HG02970 (cell line): ENCODE data around the gene GSS.
"Not testable (repeated sequence)": the region's sequence is repeated elsewhere in the genome, so short reads cannot be mapped to it uniquely, and the experiment has no call there.

Experiments
- ATAC-seq: cut with Tn5 transposase; IDR thresholded peaks from one replicate; pipeline ENCODE4 v1.9.1; 2021; ENCODE audit warnings: mild to moderate bottlenecking, moderate library complexity, moderate number of reproducible peaks; ENCODE audit not compliant: unreplicated experiment, low FRiP score

GSS gene

GRCh38 chr20:34916774-34917354 lies 38.7 kb downstream of the GSS start:
- ATAC-seq: no peak

- no peak for ATAC-seq
These were observed 39.7 kb downstream of the GSS start for GRCh38 chr20:34915749-34916455.

- ATAC-seq: no peak
These were observed 40.5 kb downstream of the GSS start for GRCh38 chr20:34915131-34915530.

GRCh38 chr20:34907616-34908469 lies 47.8 kb downstream of the GSS start:
- no peak for ATAC-seq

- no peak for ATAC-seq
These were observed 51.4 kb downstream of the GSS start for GRCh38 chr20:34904202-34904621.

GRCh38 chr20:34898731-34899130 lies 56.9 kb downstream of the GSS start:
- not testable (repeated sequence) for ATAC-seq

- not testable (repeated sequence) for ATAC-seq
These were observed 57.5 kb downstream of the GSS start for GRCh38 chr20:34898129-34898528.

- ATAC-seq: no peak
These were observed 59.5 kb downstream of the GSS start for GRCh38 chr20:34896086-34896621.

- ATAC-seq: no peak
These were observed 60.1 kb downstream of the GSS start for GRCh38 chr20:34895465-34895864.

GRCh38 chr20:34894723-34895122 lies 60.9 kb downstream of the GSS start:
- ATAC-seq: no peak

- ATAC-seq: no peak
These were observed 62.9 kb downstream of the GSS start for GRCh38 chr20:34892671-34893070.

- ATAC-seq: no peak
These were observed 64.2 kb downstream of the GSS start for GRCh38 chr20:34891166-34892062.

GRCh38 chr20:34888468-34888867 lies 67.1 kb downstream of the GSS start:
- no peak for ATAC-seq

GRCh38 chr20:34887023-34887422 lies 68.6 kb downstream of the GSS start:
- no peak for ATAC-seq

GRCh38 chr20:34886122-34886521 lies 69.5 kb downstream of the GSS start:
- no peak for ATAC-seq

- no peak for ATAC-seq
These were observed 71.3 kb downstream of the GSS start for GRCh38 chr20:34884260-34884659.

GRCh38 chr20:34883809-34884208 lies 71.8 kb downstream of the GSS start:
- no peak for ATAC-seq

GRCh38 chr20:34883087-34883688 lies 72.4 kb downstream of the GSS start:
- ATAC-seq: no peak

- no peak for ATAC-seq
These were observed 73.9 kb downstream of the GSS start for GRCh38 chr20:34881689-34882088.

- not testable (repeated sequence) for ATAC-seq
These were observed 74.6 kb downstream of the GSS start for GRCh38 chr20:34880971-34881370.
